IMR-90 (cell line): ENCODE results near the gene ROR2. TPM values are rescaled to one million over a fixed set of nuclear protein-coding genes. Genes with fewer than 3 reads are reported as not detected.

ENCODE experiments used
- ATAC-seq: fragments of 200-7000 bp; cut with Tn5 transposase; 2 replicates; pipeline ENCODE4 v1.9.1; 2020; ENCODE audit warnings: low read depth, mild to moderate bottlenecking, moderate library complexity
- BruUV-seq: library from RNA; stranded (reverse); fragments of 400-500 nt; replicated peaks from 2 replicates; lab custom pipeline; 2021; lab: Mats Ljungman, UMichigan
- CTCF ChIA-PET: fragments of 300-600 bp; formaldehyde crosslinking; extraction: SDS; loops from one replicate; lab custom pipeline; 2021; ENCODE audit warnings: antibody characterized with exemption; lab: Yijun Ruan, JAX
- POLR2A ChIA-PET: fragments of 300-600 bp; sonication (Branson Sonifier 250); formaldehyde crosslinking; loops from one replicate; lab custom pipeline; 2022; ENCODE audit warnings: antibody characterized with exemption; ENCODE audit not compliant: unreplicated experiment; lab: Charles Lee
- DNase-seq: peaks from one replicate; pipeline ENCODE4 v3.0.0; 2013
- H2AFZ ChIP-seq: replicated peaks from 2 replicates; pipeline ENCODE3; 2013; ENCODE audit warnings: low read length, mild to moderate bottlenecking; ENCODE audit not compliant: poor library complexity
- H2AK5ac ChIP-seq: 2 replicates; pipeline ENCODE4 v1.6.1; 2013; ENCODE audit warnings: low read depth, low read length, inconsistent platforms
- H2AK9ac ChIP-seq: replicated peaks from 2 replicates; pipeline ENCODE3; 2013; ENCODE audit warnings: mild to moderate bottlenecking, low read depth, low read length, moderate library complexity; ENCODE audit not compliant: poor library complexity
- H2BK120ac ChIP-seq: 2 replicates; pipeline ENCODE4 v1.6.1; 2013; ENCODE audit warnings: low read depth, low read length, inconsistent platforms
- H2BK15ac ChIP-seq: 3 replicates; pipeline ENCODE4 v1.6.1; 2013; ENCODE audit warnings: low read depth, low read length, inconsistent platforms
- H2BK20ac ChIP-seq: 2 replicates; pipeline ENCODE4 v1.6.1; 2013; ENCODE audit warnings: low read depth, mild to moderate bottlenecking, inconsistent platforms, low read length, moderate library complexity
- H2BK5ac ChIP-seq: 2 replicates; pipeline ENCODE4 v1.6.1; 2013; ENCODE audit warnings: mild to moderate bottlenecking, low read depth, low read length, inconsistent platforms; ENCODE audit not compliant: poor library complexity, severe bottlenecking
- H3K14ac ChIP-seq: replicated peaks from 2 replicates; pipeline ENCODE4 v1.6.1; 2013; ENCODE audit warnings: low read depth, low read length, inconsistent platforms
- H3K18ac ChIP-seq: 2 replicates; pipeline ENCODE4 v1.6.1; 2013; ENCODE audit warnings: low read depth, low read length, control low read depth
- H3K23ac ChIP-seq: 2 replicates; pipeline ENCODE4 v1.6.1; 2013; ENCODE audit warnings: low read depth, low read length, inconsistent platforms
- H3K27ac ChIP-seq: 2 replicates; pipeline ENCODE4 v1.5.1; 2013; ENCODE audit warnings: mild to moderate bottlenecking, control low read depth, low read length; ENCODE audit not compliant: insufficient read depth
- H3K27me3 ChIP-seq: 2 replicates; pipeline ENCODE4 v1.6.1; 2013; ENCODE audit warnings: low read length; ENCODE audit not compliant: control insufficient read depth, insufficient read depth
- H3K36me3 ChIP-seq: 2 replicates; pipeline ENCODE4 v1.6.1; 2013; ENCODE audit warnings: low read length, mixed read lengths; ENCODE audit not compliant: control insufficient read depth, insufficient read depth
- H3K4ac ChIP-seq: 2 replicates; pipeline ENCODE4 v1.6.1; 2013; ENCODE audit warnings: low read depth, low read length, inconsistent platforms
- H3K4me1 ChIP-seq: 2 replicates; pipeline ENCODE4 v1.6.1; 2013; ENCODE audit warnings: low read length, mixed read lengths; ENCODE audit not compliant: control insufficient read depth, insufficient read depth
- H3K4me2 ChIP-seq: 2 replicates; pipeline ENCODE4 v1.6.1; 2013; ENCODE audit warnings: low read depth, mild to moderate bottlenecking, control low read depth, low read length, moderate library complexity
- H3K4me3 ChIP-seq: 2 replicates; pipeline ENCODE4 v1.5.1; 2013; ENCODE audit warnings: low read depth, mild to moderate bottlenecking, control low read depth, low read length, moderate library complexity; ENCODE audit not compliant: insufficient read depth
- H3K56ac ChIP-seq: 2 replicates; pipeline ENCODE4 v1.6.1; 2013; ENCODE audit warnings: low read length, inconsistent platforms; ENCODE audit not compliant: insufficient read depth; ENCODE audit errors: extremely low read depth
- H3K79me1 ChIP-seq, 2 experiments: 2 replicates each; pipeline ENCODE4 v1.6.1; 2013; ENCODE audit warnings: low read length in 2 of 2, inconsistent platforms in 1 of 2, low read depth in 1 of 2
- H3K9ac ChIP-seq: 2 replicates; pipeline ENCODE4 v1.6.1; 2013; ENCODE audit warnings: low read depth, low read length, control low read depth
- H3K9me1 ChIP-seq: 2 replicates; pipeline ENCODE4 v1.6.1; 2013; ENCODE audit warnings: low read length, inconsistent platforms; ENCODE audit not compliant: insufficient read depth
- H3K9me3 ChIP-seq: 2 replicates; pipeline ENCODE4 v1.6.1; 2013; ENCODE audit warnings: low read length; ENCODE audit not compliant: control insufficient read depth, insufficient read depth
- H4K20me1 ChIP-seq: 2 replicates; pipeline ENCODE4 v1.6.1; 2013; ENCODE audit warnings: low read length, inconsistent platforms; ENCODE audit not compliant: insufficient read depth
- H4K5ac ChIP-seq: 2 replicates; pipeline ENCODE4 v1.6.1; 2013; ENCODE audit warnings: mild to moderate bottlenecking, low read depth, low read length, control low read depth
- H4K8ac ChIP-seq, 2 experiments: 2 replicates each; pipeline ENCODE4 v1.6.1; 2013; ENCODE audit warnings: low read depth in 2 of 2, low read length in 2 of 2, control low read depth in 1 of 2, inconsistent platforms in 1 of 2
- H4K91ac ChIP-seq: 2 replicates; pipeline ENCODE4 v1.6.1; 2013; ENCODE audit warnings: low read depth, low read length, inconsistent platforms; ENCODE audit not compliant: insufficient read depth
- CTCF ChIP-seq: conservative IDR thresholded peaks from 2 replicates; pipeline ENCODE4 v1.5.1; 2012; ENCODE audit warnings: mild to moderate bottlenecking, low read depth, low read length, improper control_type of control experiment
- ELK1 ChIP-seq: fragments of 150-350 bp; IDR thresholded peaks from 2 replicates; pipeline ENCODE4 v1.6.1; 2016; ENCODE audit warnings: low read depth, mild to moderate bottlenecking, low read length, moderate library complexity, borderline replicate concordance
- FOS ChIP-seq: fragments of 150-350 bp; IDR thresholded peaks from 2 replicates; pipeline ENCODE4 v1.6.1; 2016; ENCODE audit warnings: low read depth, low read length
- MAFK ChIP-seq: IDR thresholded peaks from 2 replicates; pipeline ENCODE4 v1.6.1; 2012; ENCODE audit warnings: low read depth, low read length, improper control_type of control experiment
- MAZ ChIP-seq: IDR thresholded peaks from 2 replicates; pipeline ENCODE4 v1.6.1; 2012; ENCODE audit warnings: low read depth, mild to moderate bottlenecking, low read length, improper control_type of control experiment, moderate library complexity, borderline replicate concordance
- NFE2L2 ChIP-seq: fragments of 150-350 bp; IDR thresholded peaks from 2 replicates; pipeline ENCODE4 v1.6.1; 2016; ENCODE audit warnings: low read depth, mild to moderate bottlenecking, low read length
- SMC3 ChIP-seq: fragments of 150-350 bp; IDR thresholded peaks from 2 replicates; pipeline ENCODE4 v1.6.1; 2016; ENCODE audit warnings: low read depth, mild to moderate bottlenecking, antibody characterized with exemption, low read length, moderate library complexity
- WGBS, 2 experiments: methylation state at CpG; one replicate each; pipeline versions ENCODE4 v1.1.5 to v1.1.7; 2013; ENCODE audit warnings: missing lambda C conversion rate in 2 of 2; ENCODE audit not compliant: insufficient read length in 1 of 2; ENCODE audit errors: extremely low coverage in 2 of 2; 5-methylcytosine and 5-hydroxymethylcytosine counted together
- dilution Hi-C: fragments of 300-500 bp; cut with HindIII; formaldehyde crosslinking; loops from one replicate; pipeline ENCODE4 v1.14.3; 2018; ENCODE audit warnings: low sequenced_read_pairs; ENCODE audit not compliant: unreplicated experiment
- in situ Hi-C: fragments of 300-500 bp; cut with MboI; formaldehyde crosslinking; loops from 3 replicates; pipeline ENCODE4 v1.14.3; 2019; ENCODE audit warnings: low sequenced_read_pairs, inconsistent platforms, mixed read lengths
- intact Hi-C: fragments of 100-400 bp; cut with micrococcal nuclease; formaldehyde crosslinking; loops from 2 replicates; pipeline ENCODE4 v1.10.0; 2022
- polyA plus RNA-seq, 3 experiments: library from polyadenylated mRNA; depleted of rRNA; stranded (reverse); fragments of >200 nt; gene quantifications; 2 replicates each; pipeline ENCODE4 v1.2.3, GENCODE V29; 2012; ENCODE audit warnings: low replicate concordance in 1 of 3
- total RNA-seq: library from RNA; depleted of rRNA; stranded (reverse); fragments of >200 nt; gene quantifications from 2 replicates; pipeline ENCODE4 v1.2.3, GENCODE V29; 2012

The ROR2 gene
- total and polyA plus RNA-seq, 2 of the 4 experiments (the other 2 are of a cell fraction), result 2.3 to 4.8 TPM

- no peak overlapping the region for H2AK9ac ChIP-seq
- intact Hi-C loops, result no loop called here
- no peak overlapping the region for H2AK5ac ChIP-seq
- H3K14ac ChIP-seq, result no peak overlapping the region
- H3K9me3 ChIP-seq, result no peaks in the 10 kb centered on the region
- CTCF ChIA-PET, result no interaction called here
- no peak overlapping the region for H3K23ac ChIP-seq
- H3K9ac ChIP-seq, result no peak overlapping the region
- H3K4me2 ChIP-seq, result no peak overlapping the region
- no peak overlapping the region for H3K4ac ChIP-seq
- peaks cover 8% of the 10 kb centered on the region for H4K20me1 ChIP-seq
- POLR2A ChIA-PET, result no interaction called here
- H3K9me1 ChIP-seq, result no peaks in the 10 kb centered on the region; the same call in 1 of the 2 replicates
- no peak overlapping the region for H2BK120ac ChIP-seq
- no peaks in the 10 kb centered on the region; the same call in 1 of the 2 replicates for H3K27me3 ChIP-seq
- H4K5ac ChIP-seq, result no peak overlapping the region
- 71% methylated on average over 1 of the region's 7 CpGs; no CpG with 5 or more reads in 1 of the 2 experiments for WGBS, 2 experiments
- ATAC-seq, result no peak
- no peak overlapping the region for H3K27ac ChIP-seq
- no peak for TF ChIP-seq FOS
- TF ChIP-seq NFE2L2, result no peak
- TF ChIP-seq CTCF, result no peak
- no peak for TF ChIP-seq MAFK
- TF ChIP-seq ELK1, result no peak
- TF ChIP-seq SMC3, result no peak
- TF ChIP-seq MAZ, result no peak
- DNase-seq, result no peak
- no peak overlapping the region for H2BK5ac ChIP-seq
- H2AFZ ChIP-seq, result no peak overlapping the region
- H3K56ac ChIP-seq, result no peak overlapping the region
- peaks cover 0 to 4% of the 10 kb centered on the region in 2 experiments; a peak in 1 of 4 replicates for H3K79me1 ChIP-seq
- H4K91ac ChIP-seq, result no peak overlapping the region
- no peak overlapping the region for H3K18ac ChIP-seq
- BruUV-seq, result no TSS peak
- no peak overlapping the region for H2BK20ac ChIP-seq
- no peak overlapping the region for H3K4me3 ChIP-seq
- in situ Hi-C loops, result no loop called here
- H3K36me3 ChIP-seq, result peaks cover 5% of the 10 kb centered on the region; the same call in 1 of the 2 replicates
- dilution Hi-C loops, result no loop called here
- H4K8ac ChIP-seq, result no peak overlapping the region
- H2BK15ac ChIP-seq, result no peak overlapping the region
- peaks cover 2% of the 10 kb centered on the region; the same call in 1 of the 2 replicates for H3K4me1 ChIP-seq
Measured at GRCh38 chr9:91917436-91917835, 32.6 kb downstream of the ROR2 start.
